NCI-H1694 (cell line): Measurements from ENCODE around the gene MCF2L.
"Not testable (repeated sequence)": the region's sequence is repeated elsewhere in the genome, so short reads cannot be mapped to it uniquely, and the experiment has no call there.

ENCODE experiments used
- DNase-seq: peaks from one replicate; lab custom pipeline; 2025; lab: John Stamatoyannopoulos, UW

The MCF2L gene

DNA sequence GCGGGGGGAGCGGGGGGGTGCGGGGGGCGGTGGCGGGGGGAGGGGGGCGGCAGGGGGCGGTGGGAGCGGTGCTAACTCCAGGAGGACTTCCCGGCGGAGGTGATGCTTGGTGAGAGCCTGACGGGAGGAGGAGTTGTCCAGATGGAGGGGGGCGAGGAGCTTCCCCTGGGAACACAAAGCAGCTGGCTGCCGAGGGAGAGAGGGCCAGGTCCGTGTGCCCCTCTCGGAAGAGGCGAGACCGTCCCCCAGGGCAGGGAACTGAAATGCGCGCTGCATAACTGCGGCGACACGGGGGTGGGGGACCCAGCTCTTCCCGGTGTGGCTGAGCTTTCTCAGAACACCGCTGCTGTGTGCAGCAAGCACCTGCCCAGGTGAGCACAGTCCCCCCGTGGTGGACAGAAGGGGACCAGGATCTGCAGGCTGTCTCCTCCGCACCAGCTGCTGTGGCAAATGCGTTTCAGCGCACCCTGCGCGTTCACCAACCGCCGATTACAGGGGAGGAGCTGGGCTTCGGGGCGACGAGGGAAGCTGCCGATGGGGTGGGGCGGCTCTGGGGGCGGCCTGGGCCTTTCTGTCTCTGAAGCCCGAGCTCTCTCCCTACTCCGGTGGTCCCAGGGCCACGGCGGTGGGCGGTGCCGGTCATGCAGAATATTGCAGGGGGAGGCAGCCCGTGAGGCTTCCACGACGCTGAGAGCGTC is 81.9 kb downstream of the MCF2L start:
- DNase-seq = no peak

- DNase-seq = no peak
Measured at GRCh38 chr13:113051641-113052040, 82.6 kb downstream of the MCF2L start.

GRCh38 chr13:113052206-113052605 is 83.2 kb downstream of the MCF2L start:
- DNase-seq = no peak

GRCh38 chr13:113052971-113053370 is 84.0 kb downstream of the MCF2L start:
- DNase-seq = no peak

DNA sequence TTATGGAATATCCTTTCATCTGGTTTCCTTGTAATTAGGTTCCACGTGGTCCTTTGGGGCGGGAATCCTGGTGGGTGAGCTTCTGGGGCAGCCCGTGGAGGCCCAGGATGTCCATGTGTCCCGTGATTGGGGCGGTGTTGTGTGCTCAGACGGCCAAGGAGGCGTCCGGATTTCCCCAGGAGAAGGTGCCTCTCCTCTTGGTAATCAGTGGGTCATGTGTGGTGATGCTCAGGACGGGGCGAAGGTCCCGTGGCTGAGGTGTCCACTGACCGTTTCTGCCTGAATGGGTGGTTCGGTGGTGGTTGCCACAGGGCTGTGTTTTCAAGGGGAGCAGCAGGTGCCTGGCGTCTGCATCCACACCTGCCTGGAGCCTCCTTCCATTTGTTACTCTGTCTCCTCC is 84.4 kb downstream of the MCF2L start:
- no peak for DNase-seq

DNA sequence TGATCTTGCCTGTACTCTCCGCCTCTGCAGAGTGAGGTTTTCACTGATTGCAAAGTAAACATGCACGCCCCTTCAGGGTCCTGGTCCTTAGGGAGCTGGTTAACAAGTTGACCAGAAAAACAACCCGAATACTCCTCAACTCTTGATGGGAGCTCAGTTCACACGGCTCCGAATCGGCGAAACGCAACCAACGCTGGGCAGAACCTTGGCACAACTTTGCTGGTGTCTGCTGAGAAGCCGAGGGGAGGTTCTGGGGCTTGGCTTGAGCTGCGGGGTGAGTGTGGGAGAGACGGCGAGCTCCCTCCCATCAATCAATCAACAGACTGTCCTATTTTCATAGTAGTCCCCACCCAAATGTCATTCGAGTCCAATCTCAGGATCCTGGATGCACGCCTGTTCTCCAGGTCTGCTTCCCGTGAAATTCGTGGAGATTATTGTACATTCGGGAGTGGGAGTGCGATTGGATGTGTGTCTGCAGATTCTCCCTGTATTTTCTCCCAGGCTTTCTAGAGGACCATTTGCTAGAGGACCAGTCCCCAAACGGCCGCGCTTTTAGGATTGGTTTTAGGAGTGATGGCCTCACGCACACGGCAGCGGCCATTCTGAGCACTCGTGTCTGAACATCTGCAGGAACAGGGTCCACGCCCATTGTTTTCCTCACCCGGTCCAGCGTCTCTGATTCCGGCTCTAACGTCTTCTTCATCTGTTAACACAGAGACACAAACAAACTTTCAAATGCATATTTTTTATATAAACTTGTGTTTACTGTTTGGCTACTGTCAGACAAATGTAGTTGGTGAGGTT is 85.0 kb downstream of the MCF2L start:
- no peak for DNase-seq

GRCh38 chr13:113057084-113057483 is 88.1 kb downstream of the MCF2L start:
- no peak for DNase-seq

DNA sequence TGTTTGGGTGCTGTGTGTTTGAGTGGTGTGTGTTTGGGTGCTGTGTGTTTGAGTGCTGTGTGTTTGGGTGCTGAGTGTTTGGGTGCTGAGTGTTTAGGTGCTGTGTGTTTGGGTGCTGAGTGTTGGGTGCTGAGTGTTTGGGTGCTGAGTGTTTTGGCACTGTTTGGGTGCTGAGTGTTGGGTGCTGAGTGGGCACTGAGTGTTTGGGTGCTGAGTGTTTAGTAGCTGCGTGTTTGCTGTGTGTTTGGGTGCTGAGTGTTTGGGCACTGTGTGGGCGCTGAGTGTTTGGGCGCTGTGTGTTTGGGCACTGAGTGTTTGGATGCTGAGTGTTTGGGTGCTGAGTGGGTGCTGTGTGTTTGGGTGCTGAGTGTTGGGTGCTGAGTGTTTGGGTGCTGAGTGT is 88.5 kb downstream of the MCF2L start:
- DNase-seq = not testable (repeated sequence)

DNA sequence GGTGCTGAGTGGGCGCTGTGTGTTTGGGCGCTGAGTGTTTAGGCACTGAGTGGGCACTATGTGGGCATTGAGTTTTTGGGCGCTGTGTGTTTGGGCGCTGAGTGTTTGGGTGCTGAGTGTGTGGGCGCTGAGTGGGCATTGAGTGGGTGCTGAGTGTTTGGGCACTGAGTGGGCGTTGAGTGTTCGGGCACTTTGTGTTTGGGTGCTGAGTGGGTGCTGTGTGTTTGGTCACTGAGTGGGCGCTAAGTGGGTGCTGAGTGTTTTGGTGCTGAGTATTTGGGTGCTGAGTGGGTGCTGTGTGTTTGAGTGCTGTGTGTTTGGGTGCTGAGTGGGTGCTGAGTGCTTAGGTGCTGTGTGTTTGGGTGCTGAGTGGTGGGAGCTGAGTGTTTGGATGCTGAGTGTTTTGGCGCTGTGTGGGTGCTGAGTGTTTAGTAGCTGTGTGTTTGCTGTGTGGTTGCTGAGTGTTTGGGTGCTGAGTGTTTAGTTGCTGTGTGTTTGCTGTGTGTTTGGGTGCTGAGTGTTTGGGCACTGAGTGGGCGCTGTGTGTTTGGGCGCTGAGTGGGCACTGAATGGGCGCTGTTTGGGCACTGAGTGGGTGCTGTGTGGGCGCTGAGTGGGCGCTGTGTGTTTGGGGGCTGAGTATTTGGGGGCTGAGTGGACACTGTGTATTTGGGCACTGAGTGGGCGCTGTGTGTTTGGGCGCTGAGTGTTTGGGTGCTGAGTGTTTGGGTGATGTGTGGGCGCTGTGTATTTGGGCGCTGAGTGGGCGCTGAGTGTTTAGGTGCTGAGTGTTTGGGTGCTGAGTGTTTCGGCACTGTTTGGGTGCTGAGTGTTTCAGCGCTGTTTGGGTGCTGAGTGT is 89.3 kb downstream of the MCF2L start:
- no peak for DNase-seq

GRCh38 chr13:113058988-113059850 is 90.2 kb downstream of the MCF2L start:
- no peak for DNase-seq

DNA sequence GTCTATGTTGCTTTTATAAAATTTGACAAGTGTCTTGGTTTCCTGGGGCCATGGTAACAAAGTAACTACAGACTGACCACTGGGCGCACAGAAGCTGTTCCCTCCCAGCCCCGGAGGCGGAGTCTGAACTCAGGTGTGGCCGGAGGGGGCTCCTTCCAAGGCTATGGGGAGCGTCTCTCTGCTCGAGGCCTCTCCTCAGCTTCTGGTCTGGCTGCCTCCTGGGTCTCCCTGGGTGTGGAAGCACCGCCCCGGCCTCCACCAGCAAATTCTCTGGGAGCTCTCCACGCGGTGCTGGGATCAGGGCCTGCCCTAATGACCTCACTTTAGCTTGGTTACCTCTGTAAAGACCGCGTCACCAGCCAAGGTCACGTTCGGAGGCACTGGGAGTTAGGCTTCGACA is 90.9 kb downstream of the MCF2L start:
- no peak for DNase-seq

GRCh38 chr13:113060557-113061270 is 91.7 kb downstream of the MCF2L start:
- no peak for DNase-seq

DNA sequence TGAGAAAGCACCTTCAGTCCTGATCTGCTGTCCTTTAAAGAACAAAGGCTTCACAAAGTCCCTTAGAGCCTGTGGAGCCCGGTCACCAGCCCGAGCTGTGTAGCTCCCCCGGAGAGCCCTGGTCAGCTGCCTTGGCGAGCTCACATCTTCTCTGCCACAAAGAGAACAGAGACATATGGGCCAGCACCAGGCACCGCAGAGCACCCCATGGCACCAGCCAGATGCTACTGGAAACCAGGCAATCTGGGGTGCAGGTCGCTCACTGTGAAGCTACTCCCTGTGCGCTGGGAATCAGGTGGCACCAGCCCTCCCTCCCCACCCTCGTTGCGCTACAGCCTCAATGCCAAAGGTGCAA is 92.2 kb downstream of the MCF2L start:
- no peak for DNase-seq

DNA sequence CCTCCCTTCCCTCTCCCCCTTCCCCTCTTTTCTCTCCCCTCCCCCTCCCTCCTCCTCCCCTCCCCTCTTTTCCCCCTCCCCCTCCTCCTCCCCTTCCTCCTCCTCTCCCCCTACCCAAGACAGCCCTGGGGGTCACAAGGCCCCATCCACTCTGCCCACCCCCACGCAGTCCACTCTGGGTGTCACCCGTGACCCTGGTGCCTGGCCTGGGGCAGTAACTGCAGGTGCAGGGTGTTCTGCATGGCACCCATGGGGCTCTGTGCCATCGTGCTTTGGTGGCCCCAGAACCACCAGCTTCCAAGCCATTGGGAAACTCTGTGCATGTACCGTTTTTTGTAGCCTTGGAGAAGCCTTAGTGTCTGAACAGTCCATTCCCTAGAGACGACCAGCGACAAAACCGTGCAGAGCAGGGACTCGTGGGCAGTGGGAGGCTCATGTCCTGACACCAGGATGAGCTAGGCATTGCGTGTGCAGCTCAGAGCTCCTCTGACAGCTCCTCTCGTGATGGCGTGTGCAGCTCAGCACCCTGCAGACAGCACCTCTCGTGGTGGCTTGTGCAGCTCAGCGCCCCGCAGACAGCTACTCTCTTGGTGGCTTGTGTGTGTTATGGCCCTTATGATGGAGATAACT is 92.9 kb downstream of the MCF2L start:
- DNase-seq = no peak

- DNase-seq = no peak
Measured at GRCh38 chr13:113062691-113063090, 93.7 kb downstream of the MCF2L start.

- no peak for DNase-seq
Measured at GRCh38 chr13:113063091-113063491, 94.1 kb downstream of the MCF2L start.

DNA sequence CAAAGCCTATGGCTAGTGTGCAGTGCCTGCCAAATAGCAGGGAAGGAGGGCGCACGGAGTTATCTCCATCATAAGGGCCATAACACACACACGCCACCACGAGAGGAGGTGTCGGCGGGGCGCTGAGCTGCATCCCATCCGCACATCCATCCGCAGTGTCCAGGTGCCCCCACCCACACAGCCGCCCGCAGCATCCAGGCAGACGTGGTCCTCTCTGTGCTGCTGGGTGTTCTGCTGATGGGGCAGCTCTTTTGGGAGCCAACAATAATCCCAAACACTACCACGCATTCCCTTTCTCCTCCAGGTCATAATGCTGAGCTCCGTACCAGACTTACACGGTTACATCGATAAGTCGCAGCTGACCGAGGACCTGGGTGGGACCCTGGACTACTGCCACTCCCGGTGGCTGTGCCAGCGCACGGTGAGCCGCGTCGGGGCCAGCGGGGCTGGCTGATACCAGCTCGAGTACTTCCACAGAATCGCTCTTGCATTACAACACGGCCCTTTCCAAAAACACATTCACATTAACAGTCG is 95.1 kb downstream of the MCF2L start:
- DNase-seq = no peak

- no peak for DNase-seq
Measured at GRCh38 chr13:113064534-113065405, 95.8 kb downstream of the MCF2L start.

DNA sequence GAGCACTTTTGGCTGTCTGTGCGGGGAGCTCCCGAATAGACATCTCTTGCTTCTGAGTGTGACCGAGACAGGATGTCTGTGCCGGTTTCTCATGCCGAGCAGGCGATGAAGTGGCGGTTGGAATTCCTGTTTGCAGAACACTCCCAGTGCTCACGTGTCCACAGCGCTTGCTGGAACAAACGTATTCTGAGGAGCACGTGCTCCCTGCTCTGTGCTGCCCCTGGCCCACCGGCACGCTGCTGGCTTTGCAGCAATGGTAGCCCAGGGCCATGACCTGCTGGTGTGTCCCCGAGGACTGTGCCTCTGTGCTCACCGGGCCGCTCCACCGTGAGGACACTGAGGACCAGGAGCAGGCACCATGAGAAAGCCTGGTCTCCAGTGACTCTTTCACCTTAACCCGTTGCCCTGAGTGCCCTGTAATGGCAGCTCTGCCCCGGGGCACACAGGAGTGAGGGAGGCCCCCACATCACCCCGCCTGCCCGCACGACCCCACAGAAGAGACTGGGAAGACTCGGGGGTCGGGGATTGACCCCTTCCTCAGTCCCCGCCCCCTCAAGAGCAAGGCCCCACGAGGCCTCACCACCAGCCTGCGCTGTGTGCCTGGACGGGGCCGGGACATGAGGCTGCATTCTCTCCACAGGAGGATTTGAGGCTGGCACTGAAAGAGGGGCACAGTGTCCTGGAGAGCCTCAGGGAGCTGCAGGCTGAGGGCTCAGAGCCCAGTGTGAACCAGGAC is 96.6 kb downstream of the MCF2L start:
- no peak for DNase-seq
